NCI-H2227 (cell line): ENCODE data around the gene FOXC1.
A peak's percentile ranks its signal among the peaks of the same experiment; 100 is the strongest.

Experiments used
- DNase-seq: peaks from one replicate; lab custom pipeline; 2025; ENCODE audit not compliant: unreplicated experiment; lab: John Stamatoyannopoulos, UW

Gene FOXC1

GRCh38 chr6:1584146-1584545 lies 25.6 kb upstream of the FOXC1 start:
- DNase-seq: no peak

- no peak for DNase-seq
Measured at GRCh38 chr6:1584996-1585668, 24.6 kb upstream of the FOXC1 start.

- no peak for DNase-seq
Measured at GRCh38 chr6:1585669-1586049, 24.1 kb upstream of the FOXC1 start.

- no peak for DNase-seq
Measured at GRCh38 chr6:1586256-1586655, 23.5 kb upstream of the FOXC1 start.

- no peak for DNase-seq
Measured at GRCh38 chr6:1586861-1587450, 22.8 kb upstream of the FOXC1 start.

GRCh38 chr6:1587546-1587945 lies 22.2 kb upstream of the FOXC1 start:
- DNase-seq: no peak

GRCh38 chr6:1587977-1588376 lies 21.7 kb upstream of the FOXC1 start:
- DNase-seq: no peak

- DNase-seq: no peak
Measured at GRCh38 chr6:1589208-1589607, 20.5 kb upstream of the FOXC1 start.

- no peak for DNase-seq
Measured at GRCh38 chr6:1590580-1590979, 19.1 kb upstream of the FOXC1 start.

GRCh38 chr6:1591243-1591642 lies 18.5 kb upstream of the FOXC1 start:
- DNase-seq: no peak

- DNase-seq: no peak
Measured at GRCh38 chr6:1591926-1592325, 17.8 kb upstream of the FOXC1 start.

- no peak for DNase-seq
Measured at GRCh38 chr6:1592852-1593251, 16.9 kb upstream of the FOXC1 start.

GRCh38 chr6:1593286-1593957 lies 16.3 kb upstream of the FOXC1 start:
- DNase-seq: no peak

GRCh38 chr6:1593958-1594314 lies 15.8 kb upstream of the FOXC1 start:
- no peak for DNase-seq

- no peak for DNase-seq
Measured at GRCh38 chr6:1594445-1595200, 15.1 kb upstream of the FOXC1 start.

- DNase-seq: no peak
Measured at GRCh38 chr6:1595271-1596087, 14.2 kb upstream of the FOXC1 start.

GRCh38 chr6:1596088-1596852 lies 13.4 kb upstream of the FOXC1 start:
- peak; percentile 68 for DNase-seq

- DNase-seq: no peak
Measured at GRCh38 chr6:1597121-1597744, 12.5 kb upstream of the FOXC1 start.

- DNase-seq: no peak
Measured at GRCh38 chr6:1597924-1598323, 11.8 kb upstream of the FOXC1 start.

- DNase-seq: no peak
Measured at GRCh38 chr6:1598433-1598832, 11.3 kb upstream of the FOXC1 start.
